Psoas muscle (tissue), 8 donors: ENCODE data around the gene TMEM54. TPM values are rescaled to one million over a fixed set of nuclear protein-coding genes. Genes with fewer than 3 reads are reported as not detected.

Experiments used
- ATAC-seq, 4 donors: fragments of 200-7000 bp; cut with Tn5 transposase; one replicate each; pipeline ENCODE4 v1.9.1; 2020; ENCODE audit warnings: moderate library complexity in 3 of 4, mild to moderate bottlenecking in 2 of 4
- DNase-seq, 2 donors: peaks; one replicate each; pipeline ENCODE4 v3.0.0-alpha.2; 2020
- H3K27ac ChIP-seq: fragments of 200-600 bp; one replicate; pipeline ENCODE4 v1.8.0; 2022
- H3K27me3 ChIP-seq, 3 donors: fragments of 200-600 bp in 1 of 3; one replicate each; pipeline versions ENCODE4 v1.6.1 to v1.8.0; 2013 to 2022; ENCODE audit warnings: low read length in 2 of 3, mild to moderate bottlenecking in 2 of 3, moderate library complexity in 1 of 3; ENCODE audit not compliant: insufficient read depth in 3 of 3
- H3K36me3 ChIP-seq, 2 donors: fragments of 200-600 bp in 1 of 2; one replicate each; pipeline versions ENCODE4 v1.6.1 to v1.8.0; 2013 to 2022; ENCODE audit warnings: low read depth in 1 of 2, mild to moderate bottlenecking in 1 of 2, moderate library complexity in 1 of 2; ENCODE audit not compliant: insufficient read depth in 1 of 2
- H3K4me1 ChIP-seq: fragments of 200-600 bp; one replicate; pipeline ENCODE4 v1.8.0; 2022
- H3K4me3 ChIP-seq: fragments of 200-600 bp; one replicate; pipeline ENCODE4 v1.8.0; 2022; ENCODE audit warnings: mild to moderate bottlenecking
- H3K9me3 ChIP-seq: fragments of 200-600 bp; one replicate; pipeline ENCODE4 v1.8.0; 2022
- WGBS, 3 donors: extraction: QIAGEN DNeasy Blood & Tissue Kit; methylation state at CpG; one replicate each; pipeline versions ENCODE4 v1.1.6 to v1.1.7; 2013; 5-methylcytosine and 5-hydroxymethylcytosine counted together
- intact Hi-C, 2 donors: fragments of 100-400 bp; cut with DNase I; formaldehyde crosslinking; loops; one replicate each; pipeline versions ENCODE4 v1.11.0 to v1.14.2; 2022
- polyA plus RNA-seq, 3 donors: library from polyadenylated mRNA; stranded (reverse); fragments of 200-250 nt; gene quantifications; one replicate each; pipeline ENCODE4 v1.2.3, GENCODE V29; 2013
- total RNA-seq, 4 donors: library from RNA; stranded (reverse); fragmentation: NEBNext Ultra II Directional in 2 of 4; extraction: Animal tissue kit (Norgen Biotek cat#: 25700) in 2 of 4; gene quantifications; one replicate each; pipeline versions ENCODE4 v1.2.1 to v1.2.4, GENCODE V29; 2021 to 2023
- TF ChIP-seq, protein P1 (sequence below): fragments of 200-600 bp; IDR thresholded peaks from one replicate; pipeline ENCODE4 v1.8.0; 2022; ENCODE audit warnings: antibody characterized with exemption
- donor health status: healthy with polysubstance abuse.
- donor health status: DM: no; HTN: no; CAD: no; lungs with moderate emphysema.
- donor health status: Bipolar disorder and iron deficiency.
- donor health status: healthy.
- donor health status: DM: yes; HTN: yes; CAD: no.
- donor health status: DM: no; HTN: no; CAD: no.
- donor health status: DM: no; HTN: no; CAD: no.
- donor health status: DM: yes; HTN: yes; CAD: no.

The TMEM54 gene
- total and polyA plus RNA-seq, 7 donors, result 4.7 to 11.8 (median 5.9) TPM

DNA sequence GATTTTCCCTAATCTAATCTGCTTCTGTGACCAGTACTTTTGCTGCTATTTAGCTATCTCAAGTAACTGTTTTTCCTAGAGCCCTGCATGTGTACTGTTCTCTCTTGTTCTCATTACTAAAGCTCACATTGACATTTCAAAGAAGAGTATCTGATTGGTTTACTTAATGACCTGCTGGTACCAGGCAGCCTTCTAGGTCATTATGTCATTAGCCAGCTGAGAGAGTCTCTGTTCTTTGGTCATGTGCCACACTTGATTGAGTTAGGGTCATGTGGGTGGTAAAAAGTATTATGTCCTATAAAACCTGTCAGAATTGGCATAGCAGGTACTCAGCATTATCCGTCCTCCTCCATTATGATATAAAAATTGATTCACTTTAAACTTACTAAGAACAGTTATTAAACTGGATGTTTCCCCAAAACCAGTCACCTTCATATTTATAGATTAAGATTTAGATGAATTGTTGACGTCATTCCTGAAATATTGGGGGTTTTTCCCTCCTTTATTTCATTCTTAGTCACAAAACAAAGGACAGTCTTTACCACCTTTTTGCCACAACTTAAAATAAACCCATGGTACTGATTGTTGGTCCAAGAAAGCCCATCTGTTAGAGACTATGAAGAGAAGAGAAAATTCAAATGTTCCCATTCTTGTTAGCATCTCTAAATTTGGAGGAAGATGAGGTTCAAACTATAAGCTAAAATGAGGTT lies 52.7 kb downstream of the TMEM54 start:
- Histone ChIP-seq H3K36me3 (peaks cover 0 to 54% of the 10 kb centered on the region in 2 donors), H3K27ac (no peak overlapping the region), H3K27me3 (no peaks in the 10 kb centered on the region), H3K9me3 (no peaks in the 10 kb centered on the region), H3K4me3 (no peak overlapping the region), H3K4me1 (no peaks in the 10 kb centered on the region)
- 44 to 48% (median 45%) methylated on average over 2 of the region's 2 CpGs for WGBS, 3 donors
- intact Hi-C loops, result no loop called here
- no peak for DNase-seq
- no peak for ATAC-seq
- TF ChIP-seq, protein P1, sequence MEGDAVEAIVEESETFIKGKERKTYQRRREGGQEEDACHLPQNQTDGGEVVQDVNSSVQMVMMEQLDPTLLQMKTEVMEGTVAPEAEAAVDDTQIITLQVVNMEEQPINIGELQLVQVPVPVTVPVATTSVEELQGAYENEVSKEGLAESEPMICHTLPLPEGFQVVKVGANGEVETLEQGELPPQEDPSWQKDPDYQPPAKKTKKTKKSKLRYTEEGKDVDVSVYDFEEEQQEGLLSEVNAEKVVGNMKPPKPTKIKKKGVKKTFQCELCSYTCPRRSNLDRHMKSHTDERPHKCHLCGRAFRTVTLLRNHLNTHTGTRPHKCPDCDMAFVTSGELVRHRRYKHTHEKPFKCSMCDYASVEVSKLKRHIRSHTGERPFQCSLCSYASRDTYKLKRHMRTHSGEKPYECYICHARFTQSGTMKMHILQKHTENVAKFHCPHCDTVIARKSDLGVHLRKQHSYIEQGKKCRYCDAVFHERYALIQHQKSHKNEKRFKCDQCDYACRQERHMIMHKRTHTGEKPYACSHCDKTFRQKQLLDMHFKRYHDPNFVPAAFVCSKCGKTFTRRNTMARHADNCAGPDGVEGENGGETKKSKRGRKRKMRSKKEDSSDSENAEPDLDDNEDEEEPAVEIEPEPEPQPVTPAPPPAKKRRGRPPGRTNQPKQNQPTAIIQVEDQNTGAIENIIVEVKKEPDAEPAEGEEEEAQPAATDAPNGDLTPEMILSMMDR, result no peak

Other genes starting within 250 kb of the TMEM54 start
- 10 to 100 TPM; 40.4 to 82.5 (median 54.4) TPM for gene SYNC, start 198.6 kb downstream of the TMEM54 start, total RNA-seq
- 10 to 100 TPM; 46.1 to 74.7 (median 49.1) TPM for gene SYNC, start 198.6 kb downstream of the TMEM54 start, polyA plus RNA-seq
- 10 to 100 TPM; 36.9 to 90.2 (median 72.4) TPM for gene YARS1, start 84.0 kb downstream of the TMEM54 start, total RNA-seq
- gene YARS1, start 84.0 kb downstream of the TMEM54 start, polyA plus RNA-seq, result 100 to 1,000 TPM in 1 of 3 donors, 10 to 100 TPM in 2; 43.0 to 114 (median 90.9) TPM
- 10 to 100 TPM in 3 of 4 donors, 1 to 10 TPM in 1; 9.7 to 18.1 (median 12.9) TPM for gene S100PBP, start 83.7 kb downstream of the TMEM54 start, total RNA-seq
- 1 to 10 TPM; 3.9 to 7.7 (median 4.5) TPM for gene S100PBP, start 83.7 kb downstream of the TMEM54 start, polyA plus RNA-seq
- gene FNDC5, start 30.5 kb downstream of the TMEM54 start, total RNA-seq, result 100 to 1,000 TPM in 1 of 4 donors, 10 to 100 TPM in 3; 72.8 to 184 (median 86.6) TPM
- gene FNDC5, start 30.5 kb downstream of the TMEM54 start, polyA plus RNA-seq, result 100 to 1,000 TPM in 1 of 3 donors, 10 to 100 TPM in 2; 73.3 to 176 (median 91.6) TPM
- not detected for gene HPCA, start 14.9 kb downstream of the TMEM54 start, total RNA-seq
- under 1 TPM in 1 of 3 donors, not detected in 2; 0.22 TPM for gene HPCA, start 14.9 kb downstream of the TMEM54 start, polyA plus RNA-seq
- gene RNF19B, start 63.4 kb upstream of the TMEM54 start, total RNA-seq, result 10 to 100 TPM; 13.1 to 23.4 (median 18.9) TPM
- gene RNF19B, start 63.4 kb upstream of the TMEM54 start, polyA plus RNA-seq, result 10 to 100 TPM; 10.4 to 32.5 (median 15.9) TPM
- 100 to 1,000 TPM; 108 to 206 (median 130) TPM for gene AK2, start 135.5 kb upstream of the TMEM54 start, total RNA-seq
- gene AK2, start 135.5 kb upstream of the TMEM54 start, polyA plus RNA-seq, result 100 to 1,000 TPM; 152 to 270 (median 169) TPM
- gene AZIN2, start 179.8 kb upstream of the TMEM54 start, total RNA-seq, result 1 to 10 TPM in 2 of 4 donors, under 1 TPM in 2; 0.17 to 3.5 (median 1.1) TPM
- 1 to 10 TPM in 1 of 3 donors, under 1 TPM in 2; 0.25 to 1.7 (median 0.61) TPM for gene AZIN2, start 179.8 kb upstream of the TMEM54 start, polyA plus RNA-seq